MM.1S (cell line): Measurements from ENCODE around the gene NEU1.
"Not testable (repeated sequence)": the region's sequence is repeated elsewhere in the genome, so short reads cannot be mapped to it uniquely, and the experiment has no call there.

Source experiments
- CTCF ChIP-seq: fragments of 300-600 bp; sonication (generic); IDR thresholded peaks from 2 replicates; pipeline ENCODE4 v1.5.1; 2016; ENCODE audit warnings: antibody characterized with exemption, low read length, mixed read lengths
- EZH2 ChIP-seq: fragments of 300-600 bp; sonication (generic); optimal IDR thresholded peaks from 2 replicates; pipeline ENCODE3; 2017; ENCODE audit warnings: low read depth, mild to moderate bottlenecking, antibody characterized with exemption, low read length, mixed read lengths
- EZH2phosphoT487 ChIP-seq: fragments of 300-600 bp; sonication (generic); IDR thresholded peaks from 2 replicates; pipeline ENCODE4 v1.6.1; 2018; ENCODE audit warnings: antibody characterized with exemption, low read length

- not testable (repeated sequence) for TF ChIP-seq CTCF, EZH2phosphoT487, EZH2
These were observed 44.6 kb downstream of the NEU1 start for GRCh38 chr6:31817929-31818511.
